Measurements from ENCODE around the gene CNTNAP2.

Gene CNTNAP2

DNA sequence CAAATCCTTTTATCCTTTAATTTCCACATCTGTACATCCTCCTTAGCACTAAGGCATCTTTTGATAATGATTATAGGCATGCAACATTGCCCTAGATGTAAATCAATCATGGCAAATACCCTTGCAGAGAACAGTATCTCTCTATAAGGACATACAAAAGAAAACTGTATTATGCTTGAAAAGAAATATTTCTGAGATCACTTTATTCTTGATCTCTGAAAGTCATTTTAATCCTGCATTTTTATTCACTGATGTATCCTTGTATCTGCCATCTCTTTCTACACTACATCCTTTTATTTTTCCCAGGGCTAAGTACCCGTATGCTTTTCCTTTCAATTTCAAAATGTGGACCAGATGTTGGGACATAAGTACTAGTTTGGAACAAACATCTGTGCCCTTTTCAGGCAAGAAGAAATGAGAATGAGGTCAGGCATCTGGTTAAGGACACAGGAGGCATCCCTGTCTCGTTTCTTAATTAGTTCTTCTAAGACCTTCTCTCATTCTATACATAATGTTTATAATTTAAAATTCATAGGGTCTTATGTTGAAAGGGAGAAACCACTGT, 338.6 kb downstream of the CNTNAP2 start:
- TF ChIP-seq, protein P1, sequence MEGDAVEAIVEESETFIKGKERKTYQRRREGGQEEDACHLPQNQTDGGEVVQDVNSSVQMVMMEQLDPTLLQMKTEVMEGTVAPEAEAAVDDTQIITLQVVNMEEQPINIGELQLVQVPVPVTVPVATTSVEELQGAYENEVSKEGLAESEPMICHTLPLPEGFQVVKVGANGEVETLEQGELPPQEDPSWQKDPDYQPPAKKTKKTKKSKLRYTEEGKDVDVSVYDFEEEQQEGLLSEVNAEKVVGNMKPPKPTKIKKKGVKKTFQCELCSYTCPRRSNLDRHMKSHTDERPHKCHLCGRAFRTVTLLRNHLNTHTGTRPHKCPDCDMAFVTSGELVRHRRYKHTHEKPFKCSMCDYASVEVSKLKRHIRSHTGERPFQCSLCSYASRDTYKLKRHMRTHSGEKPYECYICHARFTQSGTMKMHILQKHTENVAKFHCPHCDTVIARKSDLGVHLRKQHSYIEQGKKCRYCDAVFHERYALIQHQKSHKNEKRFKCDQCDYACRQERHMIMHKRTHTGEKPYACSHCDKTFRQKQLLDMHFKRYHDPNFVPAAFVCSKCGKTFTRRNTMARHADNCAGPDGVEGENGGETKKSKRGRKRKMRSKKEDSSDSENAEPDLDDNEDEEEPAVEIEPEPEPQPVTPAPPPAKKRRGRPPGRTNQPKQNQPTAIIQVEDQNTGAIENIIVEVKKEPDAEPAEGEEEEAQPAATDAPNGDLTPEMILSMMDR (IDR thresholded peaks at IDR 0.05; ENCODE audit: control insufficient read depth, extremely low read depth, insufficient read depth) = no peak
- H3K4me3 ChIP-seq (ENCODE audit: low read depth, low read length) = no peak overlapping the region
- no peak for DNase-seq (ENCODE audit: low read depth)

DNA sequence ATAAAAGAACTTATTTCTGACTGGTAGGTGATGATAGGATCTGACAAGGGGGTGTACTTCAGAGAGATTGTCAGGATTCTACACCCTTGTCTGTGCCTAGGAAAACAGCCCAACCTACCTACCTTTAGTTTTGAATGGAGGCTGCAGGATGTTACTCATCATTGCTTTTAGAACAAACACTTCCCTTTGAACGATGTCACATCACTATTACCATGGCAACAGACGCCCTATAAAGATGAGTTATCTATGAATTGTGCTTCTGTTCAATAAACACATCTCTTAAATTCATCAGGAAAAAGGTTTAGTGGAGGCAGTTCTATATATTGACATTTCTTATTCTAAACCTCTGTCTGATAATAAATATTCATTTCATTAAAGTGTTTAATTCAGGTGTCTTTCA, 362.4 kb downstream of the CNTNAP2 start:
- H3K4me3 ChIP-seq (ENCODE audit: low read depth, low read length) = no peak overlapping the region
- DNase-seq (ENCODE audit: low read depth) = no peak
- TF ChIP-seq, protein P1 (IDR thresholded peaks at IDR 0.05; ENCODE audit: control insufficient read depth, extremely low read depth, insufficient read depth) = no peak

DNA sequence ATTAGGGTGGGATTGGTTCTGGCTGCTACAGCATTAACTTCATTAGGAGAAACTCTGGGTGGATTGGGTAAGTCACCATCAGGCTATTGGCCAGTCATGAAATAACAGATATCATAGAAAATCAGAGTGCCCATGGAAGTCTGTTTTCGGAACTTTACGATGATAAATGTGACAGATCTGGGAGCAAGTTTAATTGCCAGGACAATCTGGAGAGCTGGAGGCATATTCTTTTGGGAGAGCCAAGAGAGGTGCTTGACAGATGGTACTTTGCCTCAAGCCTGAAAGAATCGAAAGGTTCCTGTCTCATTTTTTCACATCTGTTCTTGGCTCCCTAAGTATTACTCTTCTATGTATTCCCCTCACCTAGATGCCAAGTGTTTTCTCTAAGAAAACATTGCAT, 369.9 kb downstream of the CNTNAP2 start:
- no peak overlapping the region for H3K4me3 ChIP-seq (ENCODE audit: low read depth, low read length)
- no peak for DNase-seq (ENCODE audit: low read depth)
- TF ChIP-seq, protein P1 (IDR thresholded peaks at IDR 0.05; ENCODE audit: control insufficient read depth, extremely low read depth, insufficient read depth) = no peak

DNA sequence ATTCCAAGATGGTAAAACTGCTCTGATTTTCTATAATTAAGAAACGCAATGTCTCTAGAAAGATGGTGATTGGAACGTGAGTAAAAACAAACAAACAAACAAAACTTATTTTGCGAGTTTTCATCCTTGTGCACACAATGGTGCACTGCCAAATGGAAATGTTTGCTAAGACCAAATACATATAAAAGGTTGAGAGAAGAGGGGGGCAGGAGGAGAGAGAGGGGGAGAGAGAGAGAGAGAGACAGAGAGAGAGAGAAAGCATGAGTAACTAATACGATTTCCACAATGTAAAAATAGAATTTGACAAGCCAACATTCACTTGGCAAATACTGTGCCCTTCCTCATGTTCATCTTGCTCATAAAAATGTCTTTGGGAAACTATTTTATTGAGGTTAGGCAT, 375.4 kb downstream of the CNTNAP2 start:
- no peak overlapping the region for H3K4me3 ChIP-seq (ENCODE audit: low read depth, low read length)
- DNase-seq (ENCODE audit: low read depth) = peak; percentile 70
- TF ChIP-seq, protein P1 (IDR thresholded peaks at IDR 0.05; ENCODE audit: control insufficient read depth, extremely low read depth, insufficient read depth) = no peak

DNA sequence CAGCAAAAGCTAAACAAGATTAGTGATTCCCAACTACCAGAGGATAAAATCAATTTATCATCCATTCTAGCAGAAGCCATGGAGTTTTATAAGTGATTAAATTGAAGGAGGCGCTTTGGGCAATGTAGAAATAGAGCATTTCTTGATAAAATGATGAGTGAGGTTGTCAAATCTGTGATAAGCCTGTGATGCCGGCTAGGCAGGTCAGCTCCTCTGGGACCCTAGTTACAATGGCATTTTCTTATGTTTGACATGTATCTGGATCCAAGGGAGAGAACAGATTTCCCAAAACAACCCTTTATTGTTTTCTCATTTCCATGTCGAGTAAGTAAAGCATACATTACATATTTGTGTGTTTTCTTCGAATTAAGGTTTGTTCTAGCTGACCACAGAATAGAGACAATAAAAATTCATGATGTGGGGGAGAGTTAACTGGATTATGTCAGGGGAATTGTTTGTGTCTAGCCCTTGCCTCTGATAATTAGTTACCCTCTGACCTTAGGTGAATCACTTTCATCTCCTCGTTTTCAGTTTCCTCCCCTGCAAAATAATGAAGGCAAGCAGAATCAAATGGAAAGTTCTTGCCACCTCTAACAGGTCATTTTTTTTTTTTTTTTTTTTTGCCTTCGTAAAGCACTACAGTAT, 378.5 kb downstream of the CNTNAP2 start:
- TF ChIP-seq, protein P1 (IDR thresholded peaks at IDR 0.05; ENCODE audit: control insufficient read depth, extremely low read depth, insufficient read depth) = no peak
- H3K4me3 ChIP-seq (ENCODE audit: low read depth, low read length) = no peak overlapping the region
- no peak for DNase-seq (ENCODE audit: low read depth)

DNA sequence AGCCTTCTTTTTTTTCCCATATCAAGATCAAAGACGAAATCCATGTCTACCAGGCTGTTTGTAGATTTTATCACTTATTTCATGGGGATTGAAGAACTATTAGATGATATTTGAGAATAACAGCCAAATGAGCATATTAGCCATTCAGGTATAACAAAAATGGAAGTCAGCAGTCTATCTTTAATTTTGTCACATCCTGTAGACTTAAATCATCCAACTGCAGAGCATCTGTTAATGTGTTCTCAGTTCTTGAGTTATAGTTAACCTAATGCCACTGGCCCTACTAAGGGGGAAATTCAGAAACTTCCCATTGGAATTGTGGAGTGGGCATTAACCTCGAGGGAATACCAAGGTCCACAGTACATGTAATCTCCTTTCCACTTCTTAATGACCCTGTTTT, 380.1 kb downstream of the CNTNAP2 start:
- DNase-seq (ENCODE audit: low read depth) = no peak
- TF ChIP-seq, protein P1 (IDR thresholded peaks at IDR 0.05; ENCODE audit: control insufficient read depth, extremely low read depth, insufficient read depth) = no peak
- H3K4me3 ChIP-seq (ENCODE audit: low read depth, low read length) = no peak overlapping the region

DNA sequence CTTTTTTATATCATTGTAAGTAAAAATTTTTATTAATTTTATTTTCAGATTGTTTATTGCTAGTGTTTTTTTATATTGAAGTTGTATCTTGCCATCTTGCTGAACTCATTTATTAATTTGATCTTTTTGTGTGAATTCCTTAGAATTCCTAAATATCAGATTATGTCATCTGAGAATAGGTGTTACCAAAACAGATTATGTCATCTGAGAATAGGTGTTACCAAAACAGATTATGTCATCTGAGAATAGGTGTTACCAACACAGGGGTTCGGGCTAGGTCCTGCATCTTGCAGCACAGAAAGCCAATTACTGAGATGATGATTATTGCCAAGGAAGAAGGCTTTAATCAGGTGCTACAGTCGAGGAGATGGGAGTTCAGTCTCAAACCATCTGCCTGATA, 383.4 kb downstream of the CNTNAP2 start:
- no peak overlapping the region for H3K4me3 ChIP-seq (ENCODE audit: low read depth, low read length)
- no peak for DNase-seq (ENCODE audit: low read depth)
- TF ChIP-seq, protein P1 (IDR thresholded peaks at IDR 0.05; ENCODE audit: control insufficient read depth, extremely low read depth, insufficient read depth) = no peak
